Natural killer cell treated with Interleukin-12 subunit alpha and Interleukin-12 subunit beta and Interleukin-15 and Interleukin-18, amount 100 ng/mL, for 72 hours (primary cell): ENCODE data around the gene SNRNP35. TPM values are rescaled to one million over a fixed set of nuclear protein-coding genes. Genes with fewer than 3 reads are reported as not detected.
"Not testable (repeated sequence)": the region's sequence is repeated elsewhere in the genome, so short reads cannot be mapped to it uniquely, and the experiment has no call there.

ENCODE experiments used
- ATAC-seq, 2 donors: fragments of 150-1000 bp; cut with Tn5 transposase in 1 of 2; sonication (Bioruptor Pico), chemical (Tn5 transposase) in 1 of 2; 2 replicates each; pipeline ENCODE4 v1.10.0; 2021
- DNase-seq: peaks from one replicate; pipeline ENCODE4 v3.0.0; 2022; ENCODE audit warnings: low spot score
- H3K27ac Mint-ChIP-seq, 2 donors: 1 replicate in 1 of 2; 2 replicates in 1 of 2; pipeline ENCODE4 v1.8.0; 2022; ENCODE audit warnings: mixed read lengths in 2 of 2, mild to moderate bottlenecking in 1 of 2, moderate library complexity in 1 of 2
- H3K27me3 Mint-ChIP-seq, 2 donors: 1 replicate in 1 of 2; 2 replicates in 1 of 2; pipeline ENCODE4 v1.8.0; 2022; ENCODE audit warnings: mixed read lengths in 2 of 2
- H3K36me3 Mint-ChIP-seq: one replicate; pipeline ENCODE4 v1.8.0; 2022; ENCODE audit warnings: mixed read lengths
- H3K4me1 Mint-ChIP-seq, 2 donors: 1 replicate in 1 of 2; 2 replicates in 1 of 2; pipeline ENCODE4 v1.8.0; 2022; ENCODE audit warnings: low read depth in 2 of 2, mixed read lengths in 2 of 2, mild to moderate bottlenecking in 1 of 2
- H3K4me3 Mint-ChIP-seq: one replicate; pipeline ENCODE4 v1.8.0; 2022; ENCODE audit warnings: mixed read lengths
- H3K9me3 Mint-ChIP-seq: 2 replicates; pipeline ENCODE4 v1.8.0; 2022; ENCODE audit warnings: mixed read lengths
- total RNA-seq, 2 donors: library from RNA; stranded (reverse); gene quantifications; one replicate each; pipeline ENCODE4 v1.2.3, GENCODE V29; 2022

Gene SNRNP35
- total RNA-seq, 2 donors from 2014 or later: 27.3 to 36.9 TPM

- peaks cover 8% of the 10 kb centered on the region for H3K36me3 Mint-ChIP-seq
- H3K4me3 Mint-ChIP-seq: no peak overlapping the region
- peaks cover 0 to 13% of the 10 kb centered on the region in 2 donors for H3K4me1 Mint-ChIP-seq
- DNase-seq (no peak), ATAC-seq (no peak)
- H3K27ac Mint-ChIP-seq: no peak overlapping the region
- H3K9me3 Mint-ChIP-seq: no peaks in the 10 kb centered on the region
- H3K27me3 Mint-ChIP-seq: no peaks in the 10 kb centered on the region
These were observed 12.0 kb downstream of the SNRNP35 start for GRCh38 chr12:123469978-123470377.

GRCh38 chr12:123471374-123472068 is 13.6 kb downstream of the SNRNP35 start:
- no peak overlapping the region for H3K27ac Mint-ChIP-seq
- no peak overlapping the region for H3K4me3 Mint-ChIP-seq
- H3K36me3 Mint-ChIP-seq: no peaks in the 10 kb centered on the region
- H3K4me1 Mint-ChIP-seq: no peaks in the 10 kb centered on the region
- ATAC-seq (no peak), DNase-seq (no peak)
- H3K9me3 Mint-ChIP-seq: no peaks in the 10 kb centered on the region
- no peaks in the 10 kb centered on the region for H3K27me3 Mint-ChIP-seq

- H3K27ac Mint-ChIP-seq: no peak overlapping the region
- H3K36me3 Mint-ChIP-seq: no peaks in the 10 kb centered on the region
- no peak for ATAC-seq
- no peak overlapping the region for H3K4me3 Mint-ChIP-seq
- H3K27me3 Mint-ChIP-seq: no peaks in the 10 kb centered on the region
- no peak for DNase-seq
- no peaks in the 10 kb centered on the region for H3K9me3 Mint-ChIP-seq
- H3K4me1 Mint-ChIP-seq: peaks cover 0 to 2% of the 10 kb centered on the region in 2 donors
These were observed 14.5 kb downstream of the SNRNP35 start for GRCh38 chr12:123472438-123472849.

GRCh38 chr12:123474485-123475245 is 16.7 kb downstream of the SNRNP35 start:
- Mint-ChIP-seq H3K27me3 (no peaks in the 10 kb centered on the region), H3K36me3 (no peaks in the 10 kb centered on the region), H3K9me3 (no peaks in the 10 kb centered on the region), H3K4me3 (no peak overlapping the region), H3K27ac (peak overlapping the region in 1 of 2 donors; percentile 32), H3K4me1 (peaks cover 0 to 2% of the 10 kb centered on the region in 2 donors)
- ATAC-seq (no peak), DNase-seq (no peak)

GRCh38 chr12:123475246-123475703 is 17.3 kb downstream of the SNRNP35 start:
- peaks cover 0 to 2% of the 10 kb centered on the region in 2 donors for H3K4me1 Mint-ChIP-seq
- no peaks in the 10 kb centered on the region for H3K9me3 Mint-ChIP-seq
- no peak for ATAC-seq
- no peaks in the 10 kb centered on the region for H3K27me3 Mint-ChIP-seq
- no peaks in the 10 kb centered on the region for H3K36me3 Mint-ChIP-seq
- no peak for DNase-seq
- H3K4me3 Mint-ChIP-seq: no peak overlapping the region
- peak overlapping the region in 1 of 2 donors; percentile 32 for H3K27ac Mint-ChIP-seq

- no peak for DNase-seq
- Mint-ChIP-seq H3K27ac (no peak overlapping the region), H3K36me3 (no peaks in the 10 kb centered on the region), H3K9me3 (no peaks in the 10 kb centered on the region), H3K4me3 (no peak overlapping the region), H3K4me1 (peaks cover 0 to 2% of the 10 kb centered on the region in 2 donors), H3K27me3 (no peaks in the 10 kb centered on the region)
- no peak for ATAC-seq
These were observed 20.1 kb downstream of the SNRNP35 start for GRCh38 chr12:123478069-123478468.

- ATAC-seq (no peak), DNase-seq (no peak)
- no peaks in the 10 kb centered on the region for H3K27me3 Mint-ChIP-seq
- no peak overlapping the region for H3K27ac Mint-ChIP-seq
- no peaks in the 10 kb centered on the region for H3K36me3 Mint-ChIP-seq
- no peaks in the 10 kb centered on the region for H3K9me3 Mint-ChIP-seq
- H3K4me1 Mint-ChIP-seq: peaks cover 0 to 5% of the 10 kb centered on the region in 2 donors
- no peak overlapping the region for H3K4me3 Mint-ChIP-seq
These were observed 20.8 kb downstream of the SNRNP35 start for GRCh38 chr12:123478762-123479161.

GRCh38 chr12:123479442-123480180 is 21.7 kb downstream of the SNRNP35 start:
- Mint-ChIP-seq H3K4me3 (no peak overlapping the region), H3K4me1 (peaks cover 5 to 12% of the 10 kb centered on the region in 2 donors), H3K36me3 (no peaks in the 10 kb centered on the region), H3K27ac (no peak overlapping the region), H3K9me3 (no peaks in the 10 kb centered on the region), H3K27me3 (peaks cover 0 to 2% of the 10 kb centered on the region in 2 donors)
- ATAC-seq: no peak
- DNase-seq: no peak

GRCh38 chr12:123481251-123481650 is 23.3 kb downstream of the SNRNP35 start:
- not testable (repeated sequence) for DNase-seq, H3K36me3 Mint-ChIP-seq, H3K9me3 Mint-ChIP-seq, H3K4me3 Mint-ChIP-seq, H3K27ac Mint-ChIP-seq, ATAC-seq, H3K27me3 Mint-ChIP-seq
- H3K4me1 Mint-ChIP-seq: peaks cover 7 to 17% of the 10 kb centered on the region in 2 donors

GRCh38 chr12:123482876-123483275 is 24.9 kb downstream of the SNRNP35 start:
- ATAC-seq (no peak), DNase-seq (no peak)
- Mint-ChIP-seq H3K4me1 (peaks cover 7 to 14% of the 10 kb centered on the region in 2 donors), H3K36me3 (no peaks in the 10 kb centered on the region), H3K4me3 (no peak overlapping the region), H3K9me3 (no peaks in the 10 kb centered on the region), H3K27me3 (peaks cover 0 to 2% of the 10 kb centered on the region in 2 donors), H3K27ac (no peak overlapping the region)

GRCh38 chr12:123483602-123484248 is 25.8 kb downstream of the SNRNP35 start:
- H3K27ac Mint-ChIP-seq: no peak overlapping the region
- no peaks in the 10 kb centered on the region for H3K9me3 Mint-ChIP-seq
- peaks cover 7 to 14% of the 10 kb centered on the region in 2 donors for H3K4me1 Mint-ChIP-seq
- ATAC-seq (peak; percentile 31 to 48), DNase-seq (peak; percentile 50)
- H3K4me3 Mint-ChIP-seq: no peak overlapping the region
- peaks cover 0 to 2% of the 10 kb centered on the region in 2 donors for H3K27me3 Mint-ChIP-seq
- H3K36me3 Mint-ChIP-seq: no peaks in the 10 kb centered on the region

GRCh38 chr12:123485756-123486155 is 27.8 kb downstream of the SNRNP35 start:
- H3K9me3 Mint-ChIP-seq: no peaks in the 10 kb centered on the region
- H3K36me3 Mint-ChIP-seq: no peaks in the 10 kb centered on the region
- peaks cover 7 to 14% of the 10 kb centered on the region in 2 donors for H3K4me1 Mint-ChIP-seq
- ATAC-seq: no peak
- no peak overlapping the region for H3K4me3 Mint-ChIP-seq
- H3K27ac Mint-ChIP-seq: no peak overlapping the region
- DNase-seq: no peak
- H3K27me3 Mint-ChIP-seq: peaks cover 0 to 2% of the 10 kb centered on the region in 2 donors

GRCh38 chr12:123487428-123487827 is 29.5 kb downstream of the SNRNP35 start:
- H3K27ac Mint-ChIP-seq: no peak overlapping the region

More at GRCh38 chr12:123487428-123487827, 29.5 kb downstream of the SNRNP35 start:
- no peak for DNase-seq
- Mint-ChIP-seq H3K27me3 (peaks cover 0 to 2% of the 10 kb centered on the region in 2 donors), H3K4me1 (peaks cover 7 to 14% of the 10 kb centered on the region in 2 donors), H3K4me3 (no peak overlapping the region), H3K36me3 (no peaks in the 10 kb centered on the region), H3K9me3 (no peaks in the 10 kb centered on the region)
- ATAC-seq: no peak
